Stimulated activated CD8-positive, alpha-beta memory T cell treated with anti-CD3 and anti-CD28 coated beads, Interleukin-4, amount 100 ng/mL, for 48 hours (primary cell): ENCODE results near the gene VPS35.

ENCODE experiments used
- DNase-seq: peaks from one replicate; pipeline ENCODE4 v3.0.0-alpha.2; 2020

VPS35 gene

DNA sequence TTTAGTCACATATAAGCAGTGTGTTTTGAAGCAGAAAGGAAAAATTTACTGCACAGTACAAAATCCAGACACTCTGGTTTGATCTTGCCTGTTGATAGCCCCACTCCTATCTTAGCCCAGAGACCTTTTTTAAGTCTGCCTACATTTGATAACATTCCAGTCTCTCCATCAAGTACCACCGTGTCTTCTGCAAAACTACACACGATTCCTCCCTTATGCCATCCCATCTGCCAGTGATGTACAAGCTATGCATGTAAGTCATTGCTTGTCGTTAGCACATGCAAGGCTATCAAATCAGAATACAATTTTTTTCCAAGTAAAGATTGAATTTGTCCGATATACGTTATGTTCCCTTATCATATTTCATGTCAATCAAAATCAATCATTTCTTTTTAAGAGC lies 82.7 kb downstream of the VPS35 start:
- DNase-seq, result no peak
